ENCODE results near the gene RHBDD2.
A peak's percentile ranks its signal among the peaks of the same experiment; 100 is the strongest.
"Not testable (repeated sequence)": the region's sequence is repeated elsewhere in the genome, so short reads cannot be mapped to it uniquely, and the experiment has no call there.

RHBDD2 gene

DNA sequence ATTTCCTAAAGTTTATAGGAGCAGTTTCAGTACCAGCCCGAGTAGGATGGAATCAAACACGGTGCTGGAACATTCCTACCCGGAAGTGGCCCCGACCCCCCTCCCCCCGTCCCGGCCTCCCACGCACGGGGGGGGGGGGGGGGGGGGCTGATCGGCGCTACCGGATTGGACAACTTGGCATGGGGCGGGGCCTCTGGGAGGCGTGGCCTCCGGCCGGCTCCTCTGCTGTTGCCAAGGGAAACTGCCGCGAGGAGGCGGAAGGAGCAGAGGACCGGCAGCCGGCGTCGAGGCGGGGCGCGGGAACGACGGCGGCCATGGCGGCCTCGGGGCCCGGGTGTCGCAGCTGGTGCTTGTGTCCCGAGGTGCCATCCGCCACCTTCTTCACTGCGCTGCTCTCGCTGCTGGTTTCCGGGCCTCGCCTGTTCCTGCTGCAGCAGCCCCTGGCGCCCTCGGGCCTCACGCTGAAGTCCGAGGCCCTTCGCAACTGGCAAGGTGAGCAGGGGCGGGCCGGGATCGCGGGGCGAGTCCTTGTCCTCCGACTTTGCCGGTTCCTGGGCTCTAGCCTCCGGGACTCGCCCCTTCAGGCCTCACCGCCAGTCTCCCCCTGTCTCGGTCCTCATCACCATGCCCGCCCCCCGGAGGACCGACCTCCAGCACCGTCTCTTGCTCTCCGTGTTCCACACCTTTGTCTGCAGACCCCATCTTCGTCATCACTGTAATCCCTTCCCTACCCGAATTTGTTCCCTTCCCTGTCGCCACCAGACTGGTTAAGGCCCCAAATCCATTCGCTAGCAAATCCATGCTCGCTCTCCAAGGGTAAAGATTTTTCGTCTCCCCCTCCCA is at the start of gene RHBDD2:
RHBDD2 (plus strand) TSS at position 266 of the 843 bp plus-strand sequence; CDS start at position 315, 49 bp downstream.
- DNase-seq (ENCODE audit: low read depth): peak; percentile 95

DNA sequence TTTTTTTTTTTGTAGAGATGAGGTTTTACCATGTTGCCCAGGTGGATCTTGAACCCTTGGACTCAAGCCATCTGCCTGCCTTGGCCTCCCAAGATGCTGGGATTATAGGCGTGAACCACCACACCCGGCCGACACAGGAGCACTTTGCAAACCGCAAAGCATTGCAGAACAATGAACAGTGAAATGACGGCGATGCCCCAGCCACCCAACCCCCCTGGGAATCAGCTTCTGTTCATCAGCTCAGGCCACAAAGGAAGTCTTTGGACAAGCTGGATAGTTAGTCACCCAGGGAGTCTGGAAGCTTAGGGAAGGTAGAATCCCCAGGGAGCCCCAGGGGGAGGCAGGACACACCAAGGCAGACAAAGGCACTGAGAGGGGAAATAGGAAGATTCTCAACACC is 49.2 kb upstream of the RHBDD2 start:
- DNase-seq (ENCODE audit: low read depth): not testable (repeated sequence)

DNA sequence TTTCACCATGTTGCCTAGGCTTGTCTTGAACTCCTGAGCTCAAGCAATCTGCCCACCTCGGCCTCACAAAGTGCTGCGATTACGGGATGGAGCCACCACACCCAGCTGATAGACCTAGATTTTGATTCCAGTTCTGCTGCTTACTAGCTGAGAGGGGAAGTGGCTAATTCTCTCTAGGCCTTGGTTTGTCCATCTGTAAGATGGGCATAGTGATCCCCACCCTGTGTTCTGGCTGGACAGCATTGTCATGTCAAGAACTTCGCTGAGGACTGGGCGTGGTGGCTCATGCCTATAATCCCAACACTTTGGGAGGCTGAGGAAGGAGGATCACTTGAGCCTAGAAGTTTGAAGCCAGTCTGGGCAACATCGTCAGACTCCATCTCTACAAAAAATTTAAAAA is 47.9 kb upstream of the RHBDD2 start:
- DNase-seq (ENCODE audit: low read depth): no peak

DNA sequence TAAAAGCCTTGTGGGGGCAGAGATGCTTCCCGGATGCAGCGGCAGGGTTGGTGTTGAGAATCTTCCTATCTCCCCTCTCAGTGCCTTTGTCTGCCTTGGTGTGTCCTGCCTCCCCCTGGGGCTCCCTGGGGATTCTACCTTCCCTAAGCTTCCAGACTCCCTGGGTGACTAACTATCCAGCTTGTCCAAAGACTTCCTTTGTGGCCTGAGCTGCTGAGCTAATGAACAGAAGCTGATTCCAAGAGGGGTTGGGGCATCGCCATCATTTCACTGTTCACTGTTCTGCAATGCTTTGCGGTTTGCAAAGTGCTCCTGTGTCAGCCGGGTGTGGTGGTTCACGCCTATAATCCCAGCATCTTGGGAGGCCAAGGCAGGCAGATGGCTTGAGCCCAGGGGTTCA is 45.2 kb upstream of the RHBDD2 start:
- not testable (repeated sequence) for DNase-seq (ENCODE audit: low read depth)

DNA sequence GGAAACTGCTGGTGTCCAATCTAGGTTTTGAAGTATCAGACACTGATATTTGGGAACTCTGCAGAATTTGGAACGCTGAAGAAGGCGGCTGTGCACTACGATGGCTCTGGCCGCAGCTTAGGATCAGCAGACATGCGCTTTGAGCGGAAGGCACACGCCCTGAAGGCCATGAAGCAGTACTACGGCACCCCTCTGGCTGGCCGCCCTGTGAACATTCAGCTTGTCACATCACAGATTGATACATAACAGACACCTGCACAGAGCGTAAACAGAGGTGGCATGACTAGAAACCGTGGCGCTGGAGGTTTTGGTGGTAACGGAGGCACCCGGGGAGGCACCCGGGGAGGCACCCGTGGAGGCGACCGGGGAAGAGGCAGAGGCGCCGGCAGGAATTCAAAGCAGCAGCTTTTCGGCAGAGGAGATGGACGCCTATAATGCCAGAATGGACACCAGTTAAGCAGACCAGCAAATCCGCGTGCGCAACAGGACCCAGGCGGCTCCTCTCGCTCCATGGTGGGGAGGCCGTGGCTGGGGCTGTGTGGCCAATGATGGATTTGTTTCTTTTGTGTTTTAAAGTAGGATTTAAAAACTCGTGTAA is 43.0 kb upstream of the RHBDD2 start:
- DNase-seq (ENCODE audit: low read depth): no peak

DNA sequence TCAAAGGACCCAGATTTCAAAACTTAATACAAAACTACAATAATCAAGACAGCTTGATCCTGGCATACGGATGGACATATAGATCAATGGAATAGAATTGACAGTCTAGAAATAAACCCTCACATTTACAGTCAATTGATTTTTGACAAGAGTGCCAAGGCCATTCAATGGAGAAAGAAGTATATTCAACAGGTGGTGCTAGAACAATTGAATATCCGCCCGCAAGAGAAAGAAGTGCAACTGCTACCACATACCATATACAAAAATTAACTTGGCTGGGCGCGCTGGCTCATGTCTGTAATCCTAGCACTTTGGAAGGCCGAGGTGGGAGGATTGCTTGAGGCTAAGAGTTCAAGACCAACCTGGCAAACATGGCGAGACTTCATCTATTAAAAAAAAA is 42.0 kb upstream of the RHBDD2 start:
- DNase-seq (ENCODE audit: low read depth): no peak

DNA sequence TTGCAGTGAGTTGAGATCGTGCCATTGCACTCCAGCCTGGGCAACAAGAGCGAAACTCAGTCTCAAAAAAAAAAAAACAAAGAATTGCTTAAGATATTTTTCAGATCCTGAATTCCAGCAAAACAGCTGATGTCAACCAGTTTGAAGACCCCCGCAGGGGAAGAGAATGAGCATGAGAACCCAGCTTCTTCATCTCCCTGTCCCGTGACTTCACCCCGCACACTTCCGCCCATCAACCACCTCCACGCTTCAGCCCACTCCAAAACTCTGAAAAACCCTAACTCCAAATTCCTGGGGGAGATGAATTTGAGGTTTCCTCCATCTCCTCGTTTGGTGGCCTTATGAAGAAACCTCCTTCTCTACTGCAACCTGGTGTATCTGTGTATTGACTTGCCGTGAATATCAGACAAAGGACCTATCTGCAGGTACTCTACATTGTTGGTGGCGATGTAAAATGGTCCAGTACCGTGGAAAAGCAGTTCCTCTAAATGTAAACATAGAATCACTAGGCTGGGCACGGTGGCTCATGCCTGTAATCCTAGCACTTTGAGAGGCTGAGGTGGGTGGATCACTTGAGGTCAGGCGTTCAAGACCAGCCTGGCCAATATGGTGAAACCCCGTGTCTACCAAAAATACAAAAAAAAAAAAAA is 40.4 kb upstream of the RHBDD2 start:
- DNase-seq (ENCODE audit: low read depth): not testable (repeated sequence)

DNA sequence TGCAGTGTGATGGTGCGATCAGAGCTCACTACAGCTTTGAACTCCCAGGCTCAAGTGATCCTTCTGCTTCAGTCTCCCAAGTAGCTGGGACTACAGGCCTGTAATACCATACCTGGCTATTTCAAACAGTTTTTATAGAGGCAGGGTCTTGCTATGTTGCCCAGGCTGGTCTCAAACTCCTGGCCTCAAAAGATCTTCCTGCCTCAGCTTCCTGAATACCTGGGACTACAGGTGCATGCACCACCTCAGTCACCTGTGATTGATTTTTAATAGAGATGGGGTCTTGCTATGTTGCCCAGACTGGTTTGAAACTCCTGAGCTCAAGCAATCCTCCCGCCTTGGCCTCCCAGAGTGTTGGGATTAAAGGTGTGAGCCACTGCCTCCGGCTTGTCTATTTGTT is 38.8 kb upstream of the RHBDD2 start:
- no peak for DNase-seq (ENCODE audit: low read depth)

DNA sequence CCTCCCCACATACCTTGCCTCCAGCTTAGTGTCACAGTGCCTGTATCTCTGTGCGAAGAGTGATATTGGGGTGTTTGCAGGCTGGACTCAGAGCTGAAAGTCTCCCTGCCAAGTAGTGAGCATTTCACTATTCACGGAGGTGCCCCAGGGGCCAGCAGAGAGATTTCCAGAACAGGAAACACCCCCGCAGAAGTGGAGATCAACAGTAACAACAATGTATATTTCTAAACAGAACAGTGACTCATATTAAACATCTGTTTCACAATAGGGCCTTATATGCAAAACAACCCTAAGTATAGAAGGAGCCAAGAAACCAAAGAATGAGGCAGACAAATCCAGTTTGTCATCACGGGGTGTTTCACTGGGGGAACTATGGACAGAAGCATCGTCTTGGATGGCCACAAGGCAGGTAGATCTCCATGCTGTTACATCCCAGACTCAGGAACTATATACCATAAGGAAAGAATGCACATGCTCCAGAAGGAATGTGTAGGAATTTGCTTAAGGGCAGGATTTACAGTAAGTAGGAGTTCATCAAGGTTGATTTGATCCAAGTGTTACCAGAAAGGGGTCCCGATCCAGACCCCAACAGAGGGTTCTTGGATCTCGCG is 35.9 kb upstream of the RHBDD2 start:
- no peak for DNase-seq (ENCODE audit: low read depth)

DNA sequence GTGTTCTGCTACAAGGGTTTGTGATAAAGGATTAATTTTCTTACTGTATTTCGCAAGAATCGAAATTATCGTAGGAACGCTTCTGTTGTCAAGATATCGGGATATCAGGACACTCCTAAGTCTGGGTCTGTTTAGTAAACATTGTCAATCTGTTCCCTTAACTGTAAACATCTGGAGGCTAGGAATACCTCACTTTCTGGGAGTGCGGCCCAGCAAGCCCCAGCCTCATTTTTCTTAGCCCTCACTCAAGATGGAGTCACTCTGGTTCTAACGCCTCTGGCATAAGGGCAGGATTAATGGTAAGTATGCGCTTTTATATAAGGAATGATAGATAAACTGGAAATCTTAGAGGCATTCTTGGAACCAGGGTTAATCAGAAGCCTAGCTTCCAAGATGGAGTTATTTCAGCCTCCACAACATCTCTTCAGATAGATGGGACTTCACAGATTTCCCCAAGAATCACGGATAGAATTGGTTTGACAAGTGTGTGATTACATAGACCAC is 35.2 kb upstream of the RHBDD2 start:
- DNase-seq (ENCODE audit: low read depth): no peak

DNA sequence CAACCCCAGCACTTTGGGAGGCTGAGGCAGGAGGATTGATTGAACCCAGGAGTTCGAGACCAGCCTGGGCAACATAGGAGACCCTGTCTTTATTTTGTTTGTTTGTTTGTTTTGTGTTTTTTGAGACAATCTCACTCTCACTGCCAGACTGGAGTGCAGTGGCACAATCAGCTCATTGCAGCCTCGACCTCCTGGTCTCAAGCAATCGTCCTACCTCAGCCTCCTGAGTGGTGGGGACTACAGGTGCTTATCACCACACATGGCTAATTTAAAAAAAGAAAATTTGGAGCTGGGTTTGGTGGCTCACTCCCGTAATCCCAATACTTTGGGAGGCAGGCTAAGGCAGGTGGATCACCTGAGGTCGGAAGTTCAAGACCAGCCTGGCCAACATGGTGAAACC is 34.7 kb upstream of the RHBDD2 start:
- DNase-seq (ENCODE audit: low read depth): no peak

DNA sequence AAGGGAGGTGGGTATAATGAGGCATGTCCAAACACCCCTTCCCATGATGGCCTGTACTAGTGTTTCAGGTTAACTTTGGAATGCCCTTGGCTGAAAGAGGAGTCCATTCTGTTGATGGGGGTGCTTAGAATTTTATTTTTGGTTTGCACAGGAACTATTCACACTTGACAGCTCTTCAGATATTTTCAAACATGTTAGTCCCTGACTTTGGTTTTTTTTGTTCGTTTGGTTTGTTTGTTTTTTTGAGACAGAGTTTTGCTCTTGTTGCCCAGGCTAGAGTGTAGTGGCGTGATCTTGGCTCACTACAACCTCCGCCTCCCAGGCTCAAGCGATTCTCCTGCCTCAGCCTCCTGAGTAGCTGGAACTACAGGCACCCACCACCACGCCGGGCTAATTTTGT is 33.7 kb upstream of the RHBDD2 start:
- DNase-seq (ENCODE audit: low read depth): not testable (repeated sequence)

DNA sequence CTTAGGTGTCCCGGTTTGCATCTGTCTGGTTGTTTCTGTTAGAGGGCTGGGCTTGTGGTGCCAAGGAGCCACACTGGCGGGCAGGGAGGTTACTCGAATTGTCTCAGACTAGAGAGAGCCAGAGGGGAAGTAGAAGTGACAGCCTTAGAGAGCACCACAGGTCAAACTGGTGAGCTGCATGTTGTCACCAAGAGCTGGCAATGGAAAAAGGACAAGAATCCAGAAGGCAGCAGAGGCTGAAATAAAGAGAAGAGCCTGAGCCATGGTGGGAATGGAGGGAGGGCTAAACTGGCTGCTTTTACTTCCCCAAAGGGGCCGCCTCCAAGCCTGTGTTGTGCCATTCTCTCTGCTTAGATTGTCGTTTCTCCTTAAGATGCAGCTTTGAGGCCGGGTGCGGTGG is 31.1 kb upstream of the RHBDD2 start:
- no peak for DNase-seq (ENCODE audit: low read depth)

DNA sequence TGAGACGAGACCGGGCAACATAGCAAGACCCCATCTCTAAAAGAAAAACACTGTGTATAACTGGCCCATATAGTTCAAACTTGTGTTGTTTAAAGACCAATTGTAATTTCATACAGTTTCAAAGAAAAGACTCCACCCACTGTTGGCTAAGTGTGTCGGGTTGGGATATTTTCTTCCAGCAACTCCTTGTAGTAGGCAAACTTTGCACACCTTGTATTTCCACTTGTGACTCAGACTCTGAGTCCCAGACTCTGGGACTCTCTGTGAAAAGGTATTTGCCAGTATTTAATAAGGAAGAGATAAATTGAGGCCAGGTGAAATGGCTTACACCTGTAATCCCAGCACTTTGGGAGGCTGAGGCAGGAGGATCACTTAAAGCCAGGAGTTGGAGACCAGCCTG is 29.3 kb upstream of the RHBDD2 start:
- no peak for DNase-seq (ENCODE audit: low read depth)

DNA sequence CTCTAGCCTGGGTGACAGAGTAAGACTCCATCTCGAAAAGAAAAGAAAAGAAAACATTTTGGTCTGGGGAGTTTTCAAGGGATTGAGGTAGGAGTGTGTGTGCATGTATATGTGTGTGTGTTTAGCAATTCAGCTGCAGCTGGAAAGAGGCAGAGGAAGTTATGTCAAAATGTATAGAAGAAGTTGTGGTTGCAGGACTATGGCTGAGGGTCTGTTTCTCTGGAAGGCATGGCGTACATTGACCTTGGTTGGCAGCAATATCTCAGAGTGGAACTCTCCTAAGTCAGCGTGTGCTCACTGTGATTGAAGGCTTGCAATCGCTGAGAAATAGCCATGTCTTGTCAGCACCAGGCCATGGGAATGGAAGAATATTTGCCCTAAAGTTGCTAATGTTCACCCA is 28.6 kb upstream of the RHBDD2 start:
- DNase-seq (ENCODE audit: low read depth): no peak

DNA sequence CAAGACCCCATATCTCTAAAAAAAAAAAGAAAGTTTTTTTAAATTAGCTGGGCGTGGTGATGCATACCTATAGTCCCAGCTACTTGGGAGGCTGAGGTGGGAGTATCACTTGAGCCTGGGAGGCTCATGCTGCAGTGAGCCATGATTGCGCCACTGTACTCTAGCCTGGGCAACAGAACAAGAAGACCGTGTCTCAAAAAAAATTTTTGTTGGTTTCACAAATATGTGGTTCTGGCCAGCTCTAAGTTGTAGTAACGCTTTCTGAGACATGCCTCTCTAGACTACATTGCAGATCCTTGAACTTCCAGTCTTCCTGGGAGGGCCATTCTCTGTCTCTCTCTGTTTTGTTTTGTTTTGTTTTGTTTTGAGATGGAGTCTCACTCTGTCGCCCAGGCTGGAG is 24.6 kb upstream of the RHBDD2 start:
- no peak for DNase-seq (ENCODE audit: low read depth)

DNA sequence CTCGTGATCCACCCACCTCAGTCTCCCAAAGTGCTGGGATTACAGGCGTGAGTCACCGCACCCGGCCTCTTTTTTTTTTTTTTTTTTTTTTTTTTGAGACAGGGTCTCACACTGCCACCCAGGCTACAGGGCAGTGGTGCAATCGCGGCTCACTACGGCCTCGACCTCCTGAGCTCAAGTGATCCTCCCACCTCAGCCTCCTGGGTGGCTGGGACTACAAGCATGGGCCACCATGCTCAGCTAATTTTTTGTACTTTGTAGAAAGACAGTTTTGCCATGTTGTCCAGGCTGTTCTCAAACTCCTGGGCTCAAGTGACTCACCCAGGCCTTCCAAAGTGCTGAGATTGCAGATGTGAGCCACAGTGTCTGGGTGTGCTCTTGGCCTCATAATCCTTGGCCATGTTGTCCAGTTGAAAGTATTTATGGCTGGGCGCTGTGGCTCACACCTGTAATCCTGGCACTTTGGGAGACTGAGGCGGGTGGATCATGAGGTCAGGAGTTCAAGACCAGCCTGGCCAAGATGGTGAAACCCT is 24.0 kb upstream of the RHBDD2 start:
- DNase-seq (ENCODE audit: low read depth): not testable (repeated sequence)

DNA sequence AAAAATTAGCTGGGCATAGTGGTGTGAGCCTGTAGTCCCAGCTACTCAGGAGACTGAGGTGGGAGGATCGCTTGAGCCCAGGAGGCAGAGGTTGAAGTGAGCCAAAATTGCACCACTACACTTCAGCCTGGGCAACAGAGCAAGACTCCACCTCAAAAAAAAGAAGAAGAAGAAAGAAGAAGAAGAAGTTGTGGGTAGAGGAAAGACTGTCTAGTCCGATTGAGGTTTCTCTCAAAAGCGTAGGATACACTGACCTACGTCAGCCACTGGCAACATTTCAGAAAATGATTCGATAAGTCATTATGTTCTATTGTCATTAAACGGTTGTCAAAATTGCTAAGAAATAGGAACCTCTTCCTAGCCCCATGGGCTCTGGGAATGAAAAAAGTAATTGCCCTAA is 22.3 kb upstream of the RHBDD2 start:
- DNase-seq (ENCODE audit: low read depth): no peak

DNA sequence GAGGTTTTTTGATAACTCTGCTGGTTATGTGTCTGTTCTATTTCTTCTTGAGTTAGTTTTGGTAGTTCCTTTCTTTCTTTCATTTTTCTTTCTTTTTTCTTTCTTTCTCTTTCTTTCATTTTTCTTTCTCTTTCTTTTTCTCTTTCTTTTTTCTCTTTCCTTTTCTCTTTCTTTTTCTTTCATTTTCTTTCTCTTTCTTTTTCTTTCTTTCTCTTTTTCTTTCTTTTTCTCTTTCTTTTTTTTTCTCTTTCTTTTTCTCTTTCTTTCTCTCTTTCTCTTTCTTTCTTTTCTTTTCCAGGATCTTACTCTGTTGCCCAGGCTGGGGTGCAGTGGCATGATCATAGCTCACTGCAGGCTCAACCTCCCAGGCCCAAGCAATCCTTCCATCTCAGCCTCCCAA is 20.4 kb upstream of the RHBDD2 start:
- no peak for DNase-seq (ENCODE audit: low read depth)

DNA sequence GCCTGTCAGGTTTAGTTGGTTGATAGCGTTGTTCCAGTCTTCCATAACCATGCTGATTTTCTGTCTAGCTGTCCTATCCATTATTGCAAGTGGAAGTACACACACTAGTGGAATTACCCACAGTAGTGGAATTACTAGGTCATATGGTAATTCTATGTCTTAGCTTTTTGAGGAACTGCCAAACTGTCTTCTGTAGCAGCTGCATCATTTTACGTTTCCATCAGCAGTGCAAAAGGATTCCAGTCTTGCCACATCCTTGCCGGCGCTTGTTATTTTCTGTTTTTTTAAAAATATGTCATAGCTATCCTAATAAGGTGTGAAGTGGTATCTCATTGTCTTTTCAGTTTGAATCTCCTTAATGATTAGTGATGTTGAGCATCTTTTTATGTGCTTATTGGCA is 17.2 kb upstream of the RHBDD2 start:
- DNase-seq (ENCODE audit: low read depth): no peak

DNA sequence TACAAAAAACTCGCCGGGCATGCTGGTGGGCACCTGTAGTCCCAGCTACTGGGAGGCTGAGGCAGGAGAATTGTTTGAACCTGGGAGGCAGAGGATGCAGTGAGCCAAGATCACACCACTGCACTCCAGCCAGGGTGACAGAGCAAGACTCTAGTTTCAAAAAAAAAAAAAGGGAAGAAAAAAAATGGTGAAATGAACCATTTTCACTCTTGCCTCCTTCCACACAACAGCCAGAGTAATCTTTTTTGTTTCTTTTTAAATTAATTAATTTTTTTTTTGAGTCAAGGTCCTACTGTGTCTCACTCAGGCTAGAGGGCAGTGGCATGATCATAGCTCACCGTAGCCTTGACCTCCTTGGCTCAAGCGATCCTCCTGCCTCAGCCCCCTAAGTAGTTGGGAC is 14.6 kb upstream of the RHBDD2 start:
- not testable (repeated sequence) for DNase-seq (ENCODE audit: low read depth)

DNA sequence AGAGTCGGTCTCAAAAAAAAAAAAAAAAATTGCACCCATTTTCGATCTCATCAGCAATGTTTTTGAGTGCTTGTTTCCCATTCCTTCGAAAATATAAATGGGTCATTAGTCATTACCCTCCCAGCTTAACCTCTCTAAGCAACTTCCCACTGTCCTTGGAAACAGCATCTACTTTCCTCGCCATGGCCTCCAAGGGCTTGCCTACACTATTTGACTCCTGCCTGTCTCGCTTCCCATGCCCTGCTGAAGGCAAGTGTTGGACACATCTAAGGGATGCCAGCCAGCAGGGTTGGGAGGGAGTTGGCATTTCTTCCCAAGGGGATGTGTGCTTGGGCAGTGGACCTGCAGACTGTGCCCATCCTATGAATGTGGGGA is 12.7 kb upstream of the RHBDD2 start:
- DNase-seq (ENCODE audit: low read depth): no peak
